Glutamatergic neuron (in vitro differentiated cells): ENCODE measurements around the gene KIF13A. TPM values are rescaled to one million over a fixed set of nuclear protein-coding genes. Genes with fewer than 3 reads are reported as not detected.
"Not testable (repeated sequence)": the region's sequence is repeated elsewhere in the genome, so short reads cannot be mapped to it uniquely, and the experiment has no call there.

Source experiments
- DNase-seq: peaks from one replicate; pipeline ENCODE4 v3.0.0; 2022
- H3K27ac Mint-ChIP-seq: one replicate; pipeline ENCODE4 v1.8.0; 2020; ENCODE audit warnings: mild to moderate bottlenecking, mixed read lengths, inconsistent platforms; ENCODE audit not compliant: unreplicated experiment
- H3K27me3 Mint-ChIP-seq: one replicate; pipeline ENCODE4 v1.8.0; 2020; ENCODE audit warnings: mild to moderate bottlenecking, moderate library complexity, mixed read lengths, inconsistent platforms; ENCODE audit not compliant: unreplicated experiment
- H3K36me3 Mint-ChIP-seq: one replicate; pipeline ENCODE4 v1.8.0; 2020; ENCODE audit warnings: mild to moderate bottlenecking, mixed read lengths, inconsistent platforms; ENCODE audit not compliant: unreplicated experiment
- H3K4me1 Mint-ChIP-seq: one replicate; pipeline ENCODE4 v1.8.0; 2020; ENCODE audit warnings: mild to moderate bottlenecking, low read depth, mixed read lengths, inconsistent platforms; ENCODE audit not compliant: unreplicated experiment
- H3K4me3 Mint-ChIP-seq: one replicate; pipeline ENCODE4 v1.8.0; 2020; ENCODE audit warnings: mild to moderate bottlenecking, mixed read lengths, inconsistent platforms; ENCODE audit not compliant: unreplicated experiment
- H3K9me3 Mint-ChIP-seq: one replicate; pipeline ENCODE4 v1.8.0; 2020; ENCODE audit warnings: mild to moderate bottlenecking, moderate library complexity, mixed read lengths, inconsistent platforms; ENCODE audit not compliant: unreplicated experiment
- CTCF ChIP-seq: fragments of 200-600 bp; sonication (generic); IDR thresholded peaks from one replicate; pipeline ENCODE4 v1.5.0; 2021; ENCODE audit not compliant: partially characterized antibody, unreplicated experiment
- total RNA-seq: library from RNA; stranded (reverse); fragmentation: NEBNext Ultra II Directional; extraction: Animal tissue kit (Norgen Biotek cat#: 25700); gene quantifications from one replicate; pipeline ENCODE4 v1.2.1, GENCODE V29; 2021; ENCODE audit not compliant: unreplicated experiment

KIF13A gene
- total RNA-seq, 1 donor from 2014 or later = 26.7 TPM

GRCh38 chr6:17950095-17950494, 37.3 kb downstream of the KIF13A start:
- Mint-ChIP-seq H3K27ac (no peak overlapping the region), H3K36me3 (no peaks in the 10 kb centered on the region), H3K9me3 (no peaks in the 10 kb centered on the region), H3K4me1 (peaks cover 3% of the 10 kb centered on the region), H3K27me3 (no peaks in the 10 kb centered on the region), H3K4me3 (no peak overlapping the region)
- DNase-seq = no peak
- TF ChIP-seq CTCF = no peak

- H3K36me3 Mint-ChIP-seq = no peaks in the 10 kb centered on the region
- H3K27ac Mint-ChIP-seq = no peak overlapping the region
- no peak for TF ChIP-seq CTCF
- H3K4me1 Mint-ChIP-seq = peaks cover 3% of the 10 kb centered on the region
- no peak for DNase-seq
- H3K4me3 Mint-ChIP-seq = no peak overlapping the region
- H3K27me3 Mint-ChIP-seq = no peaks in the 10 kb centered on the region
- H3K9me3 Mint-ChIP-seq = no peaks in the 10 kb centered on the region
Observed at GRCh38 chr6:17949168-17949567, 38.3 kb downstream of the KIF13A start.

DNA sequence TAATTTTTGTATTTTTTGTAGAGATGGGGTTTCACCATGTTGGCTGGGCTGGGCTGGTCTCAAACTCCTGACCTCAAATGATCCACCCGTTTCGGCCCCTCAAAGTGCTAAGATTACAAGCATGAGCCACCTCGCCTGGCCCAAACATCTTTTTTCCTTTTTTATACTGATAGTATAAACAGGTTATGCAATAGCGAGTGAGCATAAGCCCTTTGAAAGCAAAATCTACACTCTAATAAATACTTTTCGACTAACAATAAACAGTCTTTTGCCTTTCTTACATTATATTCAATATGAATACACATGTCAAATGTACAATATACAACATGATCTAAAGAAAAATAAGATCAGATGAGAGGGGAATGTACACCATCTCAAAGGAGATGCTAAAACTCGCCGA, 38.7 kb downstream of the KIF13A start:
- Mint-ChIP-seq H3K4me1 (peaks cover 6% of the 10 kb centered on the region), H3K36me3 (no peaks in the 10 kb centered on the region), H3K27me3 (no peaks in the 10 kb centered on the region), H3K9me3 (no peaks in the 10 kb centered on the region), H3K4me3 (no peak overlapping the region), H3K27ac (no peak overlapping the region)
- no peak for TF ChIP-seq CTCF
- no peak for DNase-seq

DNA sequence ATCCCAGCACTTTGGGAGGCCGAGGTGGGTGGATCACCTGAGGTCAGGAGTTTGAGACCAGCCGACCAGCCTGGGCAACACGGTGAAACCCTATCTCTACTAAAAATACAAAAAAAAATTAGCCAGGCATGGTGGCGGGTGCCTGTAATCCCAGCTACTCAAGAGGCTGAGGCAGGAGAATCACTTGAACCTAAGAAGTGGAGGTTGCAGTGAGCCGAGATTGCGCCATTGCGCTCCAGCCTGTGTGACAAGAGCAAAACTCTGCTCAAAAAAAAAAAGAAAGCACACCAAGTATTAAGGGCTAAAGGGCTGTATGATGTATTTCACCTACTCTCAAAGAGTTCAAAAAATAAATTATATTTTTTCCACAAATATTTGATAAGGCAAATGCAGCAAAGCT, 39.9 kb downstream of the KIF13A start:
- H3K27me3 Mint-ChIP-seq, H3K4me3 Mint-ChIP-seq, DNase-seq, H3K36me3 Mint-ChIP-seq, H3K9me3 Mint-ChIP-seq, H3K27ac Mint-ChIP-seq, H3K4me1 Mint-ChIP-seq: not testable (repeated sequence)

GRCh38 chr6:17945575-17945974, 41.9 kb downstream of the KIF13A start:
- no peak overlapping the region for H3K27ac Mint-ChIP-seq
- no peak for DNase-seq
- no peaks in the 10 kb centered on the region for H3K27me3 Mint-ChIP-seq
- no peaks in the 10 kb centered on the region for H3K9me3 Mint-ChIP-seq
- no peak overlapping the region for H3K4me3 Mint-ChIP-seq
- H3K4me1 Mint-ChIP-seq = peaks cover 10% of the 10 kb centered on the region
- no peaks in the 10 kb centered on the region for H3K36me3 Mint-ChIP-seq
- TF ChIP-seq CTCF = no peak

GRCh38 chr6:17945111-17945510, 42.3 kb downstream of the KIF13A start:
- no peak for DNase-seq
- Mint-ChIP-seq H3K27ac (no peak overlapping the region), H3K9me3 (no peaks in the 10 kb centered on the region), H3K4me3 (no peak overlapping the region), H3K36me3 (no peaks in the 10 kb centered on the region), H3K27me3 (no peaks in the 10 kb centered on the region), H3K4me1 (peaks cover 13% of the 10 kb centered on the region)
- no peak for TF ChIP-seq CTCF
